NB4 (cell line): ENCODE results near the gene SYNPO.
A peak's percentile ranks its signal among the peaks of the same experiment; 100 is the strongest.

ENCODE experiments used
- DNase-seq: peaks from one replicate; pipeline ENCODE4 v3.0.0; 2010; ENCODE audit warnings: low read depth
- H3K4me3 ChIP-seq: one replicate; pipeline ENCODE4 v1.5.1; 2011; ENCODE audit warnings: mild to moderate bottlenecking, low read depth, low read length, moderate library complexity
- MYC ChIP-seq: IDR thresholded peaks from 2 replicates; pipeline ENCODE4 v1.6.1; 2011; ENCODE audit warnings: low read depth, low read length
- POLR2A ChIP-seq: IDR thresholded peaks from 2 replicates; pipeline ENCODE4 v1.6.1; 2011; ENCODE audit warnings: mild to moderate bottlenecking; ENCODE audit not compliant: insufficient read length; ENCODE audit errors: extremely low read depth
- TF ChIP-seq, protein P1 (sequence below): IDR thresholded peaks from 2 replicates; pipeline ENCODE4 v1.6.1; 2011; ENCODE audit warnings: low read depth, low read length
- TF ChIP-seq, protein P2 (sequence below): IDR thresholded peaks from one replicate; pipeline ENCODE4 v1.5.1; 2012; ENCODE audit warnings: low read depth, low read length

The SYNPO gene

DNA sequence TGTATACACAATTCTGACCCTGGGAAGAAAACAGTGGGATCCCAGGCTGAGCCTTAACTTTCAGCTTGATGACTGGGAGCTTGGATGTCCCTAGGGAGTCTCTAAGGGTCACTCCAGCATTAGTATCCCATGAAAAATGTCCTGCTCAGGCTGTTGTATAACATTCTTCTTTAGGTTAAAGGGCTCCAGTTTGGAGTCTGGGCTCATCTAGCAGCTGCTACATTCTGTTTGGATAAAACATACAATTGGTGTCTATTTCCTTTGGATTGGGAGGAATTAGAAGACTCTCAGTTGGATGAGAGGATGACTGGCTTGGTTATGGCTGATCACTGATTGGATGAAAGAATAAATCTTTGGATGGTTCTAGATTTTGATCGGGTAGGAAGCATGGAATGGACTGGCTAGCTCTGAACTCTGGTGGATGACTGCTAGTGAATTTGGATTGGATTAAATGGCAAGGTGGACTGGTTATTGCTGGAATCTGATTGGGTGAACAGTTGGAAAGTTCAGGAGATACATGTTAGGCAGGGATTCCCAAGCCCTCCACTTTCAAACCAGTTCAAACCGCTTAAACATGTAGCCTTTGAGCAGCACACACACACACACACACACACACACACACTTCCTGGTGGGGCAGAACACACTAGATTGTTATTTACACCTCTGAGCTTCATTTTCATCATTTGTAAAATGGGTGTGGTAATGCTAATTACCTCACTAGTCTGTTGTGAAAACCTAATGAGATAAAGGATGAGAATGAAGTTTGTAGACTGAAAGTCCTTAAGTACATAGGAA, 13.5 kb downstream of the SYNPO start:
- no peak overlapping the region for H3K4me3 ChIP-seq
- no peak for DNase-seq
- TF ChIP-seq MYC (no peak), POLR2A (no peak)
- TF ChIP-seq, protein P1, sequence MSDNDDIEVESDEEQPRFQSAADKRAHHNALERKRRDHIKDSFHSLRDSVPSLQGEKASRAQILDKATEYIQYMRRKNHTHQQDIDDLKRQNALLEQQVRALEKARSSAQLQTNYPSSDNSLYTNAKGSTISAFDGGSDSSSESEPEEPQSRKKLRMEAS, result no peak
- TF ChIP-seq, protein P2, sequence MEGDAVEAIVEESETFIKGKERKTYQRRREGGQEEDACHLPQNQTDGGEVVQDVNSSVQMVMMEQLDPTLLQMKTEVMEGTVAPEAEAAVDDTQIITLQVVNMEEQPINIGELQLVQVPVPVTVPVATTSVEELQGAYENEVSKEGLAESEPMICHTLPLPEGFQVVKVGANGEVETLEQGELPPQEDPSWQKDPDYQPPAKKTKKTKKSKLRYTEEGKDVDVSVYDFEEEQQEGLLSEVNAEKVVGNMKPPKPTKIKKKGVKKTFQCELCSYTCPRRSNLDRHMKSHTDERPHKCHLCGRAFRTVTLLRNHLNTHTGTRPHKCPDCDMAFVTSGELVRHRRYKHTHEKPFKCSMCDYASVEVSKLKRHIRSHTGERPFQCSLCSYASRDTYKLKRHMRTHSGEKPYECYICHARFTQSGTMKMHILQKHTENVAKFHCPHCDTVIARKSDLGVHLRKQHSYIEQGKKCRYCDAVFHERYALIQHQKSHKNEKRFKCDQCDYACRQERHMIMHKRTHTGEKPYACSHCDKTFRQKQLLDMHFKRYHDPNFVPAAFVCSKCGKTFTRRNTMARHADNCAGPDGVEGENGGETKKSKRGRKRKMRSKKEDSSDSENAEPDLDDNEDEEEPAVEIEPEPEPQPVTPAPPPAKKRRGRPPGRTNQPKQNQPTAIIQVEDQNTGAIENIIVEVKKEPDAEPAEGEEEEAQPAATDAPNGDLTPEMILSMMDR, result no peak

DNA sequence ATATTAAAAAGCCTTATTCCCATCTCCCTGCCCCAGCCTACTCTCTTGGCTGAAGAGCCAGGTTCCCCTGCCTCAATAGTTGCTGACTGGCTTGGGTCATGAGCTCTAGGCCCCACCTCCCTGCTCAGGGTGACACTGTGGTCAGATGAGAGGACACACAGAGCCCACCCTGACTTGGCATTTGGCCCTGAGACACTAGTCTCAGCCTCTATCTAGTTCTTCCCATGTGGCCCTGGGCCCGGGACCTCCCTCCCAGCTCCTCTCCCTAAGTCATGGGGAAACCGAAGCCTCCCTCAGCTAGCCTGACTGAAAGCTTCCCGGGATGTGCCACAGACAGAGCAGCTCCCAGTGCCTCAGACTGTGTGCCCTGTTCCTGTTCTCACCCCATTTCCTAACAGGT, 14.8 kb downstream of the SYNPO start:
- no peak for DNase-seq
- no peak overlapping the region for H3K4me3 ChIP-seq
- TF ChIP-seq, protein P1, result no peak
- TF ChIP-seq MYC, result no peak

DNA sequence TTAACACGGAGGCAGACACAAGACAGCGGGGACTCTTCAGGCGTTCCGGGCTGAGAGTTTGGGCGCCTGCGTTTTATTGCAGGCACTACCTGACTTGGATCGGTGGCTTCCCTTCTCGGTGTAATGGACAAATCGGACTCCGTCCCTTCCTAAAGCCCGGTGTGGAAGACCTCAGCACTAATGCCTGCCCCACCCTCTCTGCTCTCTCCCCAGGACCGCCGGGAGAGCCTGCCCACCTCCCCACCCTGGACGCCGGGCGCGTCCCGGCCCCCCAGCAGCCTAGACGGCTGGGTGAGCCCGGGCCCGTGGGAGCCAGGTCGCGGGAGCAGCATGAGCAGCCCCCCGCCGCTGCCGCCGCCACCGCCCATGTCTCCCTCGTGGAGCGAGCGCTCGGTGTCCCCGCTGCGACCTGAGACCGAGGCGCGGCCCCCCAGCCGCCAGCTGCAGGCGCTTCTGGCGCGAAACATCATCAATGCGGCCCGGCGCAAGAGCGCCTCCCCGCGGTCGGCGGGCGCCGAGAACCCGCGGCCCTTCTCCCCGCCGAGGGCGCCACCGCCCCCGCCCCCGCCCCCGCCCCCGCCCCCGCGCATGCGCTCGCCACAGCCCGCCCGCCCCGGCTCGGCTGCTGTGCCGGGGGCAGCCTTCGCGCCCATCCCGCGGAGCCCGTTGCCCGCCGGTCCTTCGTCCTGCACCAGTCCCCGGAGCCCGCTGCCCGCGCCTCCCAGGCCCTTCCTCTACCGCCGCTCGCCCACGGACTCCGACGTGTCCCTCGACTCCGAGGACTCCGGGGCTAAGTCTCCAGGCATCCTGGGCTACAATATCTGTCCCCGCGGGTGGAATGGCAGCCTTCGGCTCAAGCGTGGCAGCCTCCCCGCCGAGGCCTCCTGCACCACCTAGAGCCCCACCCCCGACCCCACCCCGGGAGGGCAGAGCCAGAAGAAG, 16.0 kb downstream of the SYNPO start:
- 0 out of 2 replicates have a peak, but pooled peaks have one; percentile 32 for TF ChIP-seq MYC
- TF ChIP-seq, protein P2, result peak; percentile 32
- TF ChIP-seq POLR2A, result peak; percentile 23
- TF ChIP-seq, protein P1, result peak; percentile 44
- DNase-seq, result peak; percentile 83
- H3K4me3 ChIP-seq, result peak overlapping the region; percentile 43

DNA sequence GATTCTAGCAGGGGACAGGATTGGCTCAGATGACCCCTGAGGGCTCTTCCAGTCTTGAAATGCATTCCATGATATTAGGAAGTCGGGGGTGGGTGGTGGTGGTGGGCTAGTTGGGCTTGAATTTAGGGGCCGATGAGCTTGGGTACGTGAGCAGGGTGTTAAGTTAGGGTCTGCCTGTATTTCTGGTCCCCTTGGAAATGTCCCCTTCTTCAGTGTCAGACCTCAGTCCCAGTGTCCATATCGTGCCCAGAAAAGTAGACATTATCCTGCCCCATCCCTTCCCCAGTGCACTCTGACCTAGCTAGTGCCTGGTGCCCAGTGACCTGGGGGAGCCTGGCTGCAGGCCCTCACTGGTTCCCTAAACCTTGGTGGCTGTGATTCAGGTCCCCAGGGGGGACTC, 17.7 kb downstream of the SYNPO start:
- no peak for TF ChIP-seq POLR2A
- TF ChIP-seq, protein P1, result no peak
- no peak for TF ChIP-seq MYC
- TF ChIP-seq, protein P2, result no peak
- DNase-seq, result no peak
- no peak overlapping the region for H3K4me3 ChIP-seq

DNA sequence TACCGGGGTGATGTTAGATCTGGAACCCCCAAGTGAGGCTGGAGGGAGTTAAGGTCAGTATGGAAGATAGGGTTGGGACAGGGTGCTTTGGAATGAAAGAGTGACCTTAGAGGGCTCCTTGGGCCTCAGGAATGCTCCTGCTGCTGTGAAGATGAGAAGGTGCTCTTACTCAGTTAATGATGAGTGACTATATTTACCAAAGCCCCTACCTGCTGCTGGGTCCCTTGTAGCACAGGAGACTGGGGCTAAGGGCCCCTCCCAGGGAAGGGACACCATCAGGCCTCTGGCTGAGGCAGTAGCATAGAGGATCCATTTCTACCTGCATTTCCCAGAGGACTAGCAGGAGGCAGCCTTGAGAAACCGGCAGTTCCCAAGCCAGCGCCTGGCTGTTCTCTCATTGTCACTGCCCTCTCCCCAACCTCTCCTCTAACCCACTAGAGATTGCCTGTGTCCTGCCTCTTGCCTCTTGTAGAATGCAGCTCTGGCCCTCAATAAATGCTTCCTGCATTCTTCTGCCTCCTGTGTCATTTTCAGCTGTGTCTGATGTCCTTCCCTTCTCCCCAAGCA, 18.3 kb downstream of the SYNPO start:
- H3K4me3 ChIP-seq, result no peak overlapping the region
- TF ChIP-seq, protein P2, result no peak
- TF ChIP-seq, protein P1, result no peak
- TF ChIP-seq MYC, result no peak
- TF ChIP-seq POLR2A, result no peak
- DNase-seq, result no peak
